ENCODE measurements around the gene DDX1. TPM values are rescaled to one million over a fixed set of nuclear protein-coding genes. Genes with fewer than 3 reads are reported as not detected.

The DDX1 gene
- total and polyA plus RNA-seq, 2 of the 4 experiments (the other 2 are of a cell fraction), result 73.6 to 74.9 TPM

DNA sequence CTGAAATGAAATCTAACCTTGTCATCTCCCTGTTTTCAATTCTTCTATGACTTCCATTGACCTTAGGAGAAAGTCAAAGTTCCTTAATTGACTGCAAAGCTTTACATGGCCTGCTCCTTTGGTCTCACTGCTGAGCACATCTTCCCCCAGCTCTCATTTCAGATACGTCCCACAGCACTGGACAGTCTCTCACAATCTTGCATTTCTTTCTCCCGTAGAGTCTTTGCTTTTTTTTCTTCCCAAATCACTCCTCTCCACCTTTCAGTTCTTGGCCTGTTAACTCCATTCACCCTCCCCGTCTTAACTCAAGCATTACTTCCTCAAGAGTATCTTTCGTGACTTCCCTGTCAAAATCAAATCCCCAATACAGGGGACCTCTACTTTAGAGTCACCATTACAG lies 67.2 kb downstream of the DDX1 start:
- no peaks in the 10 kb centered on the region for H3K36me3 ChIP-seq (ENCODE audit: control insufficient read depth, insufficient read depth, low read length)
- H3K4me3 ChIP-seq (ENCODE audit: insufficient read depth, low read depth, low read length), result no peak overlapping the region
- no peaks in the 10 kb centered on the region for H3K9me3 ChIP-seq (ENCODE audit: control insufficient read depth, insufficient read depth, low read length)
- no peaks in the 10 kb centered on the region for H3K9me1 ChIP-seq (ENCODE audit: insufficient read depth, low read length)
- H4K20me1 ChIP-seq (ENCODE audit: insufficient read depth, low read length), result no peaks in the 10 kb centered on the region
- no peak overlapping the region for H2BK120ac ChIP-seq (ENCODE audit: low read depth, low read length)
- ATAC-seq (ENCODE audit: low read depth) (no peak), DNase-seq (no peak)
- H4K91ac ChIP-seq (ENCODE audit: insufficient read depth, low read depth, low read length), result no peak overlapping the region
- no peak overlapping the region for H3K27ac ChIP-seq (ENCODE audit: insufficient read depth, low read length)
- H3K18ac ChIP-seq (ENCODE audit: low read depth, low read length), result no peak overlapping the region
- H3K27me3 ChIP-seq (ENCODE audit: control insufficient read depth, insufficient read depth, low read length), result no peaks in the 10 kb centered on the region
- no peak overlapping the region for H3K14ac ChIP-seq (replicated peaks; ENCODE audit: low read depth, low read length)
- H2AFZ ChIP-seq (replicated peaks; ENCODE audit: low read length, poor library complexity), result no peak overlapping the region
- CTCF ChIA-PET, result no interaction called here
- WGBS, 2 experiments (ENCODE audit: extremely low coverage in 2 of 2, insufficient read length in 1 of 2), result 60% methylated on average over 4 of the region's 4 CpGs; no CpG with 5 or more reads in 1 of the 2 experiments
- in situ Hi-C loops (cut with MboI; ENCODE audit: low sequenced_read_pairs), result no loop called here
- no peak overlapping the region for H4K5ac ChIP-seq (ENCODE audit: low read depth, low read length)
- no peak overlapping the region for H3K56ac ChIP-seq (ENCODE audit: extremely low read depth, insufficient read depth, low read length)
- no TSS peak for BruUV-seq (replicated peaks)
- H3K4ac ChIP-seq (ENCODE audit: low read depth, low read length), result no peak overlapping the region
- no peak overlapping the region for H2AK9ac ChIP-seq (replicated peaks; ENCODE audit: low read depth, low read length, poor library complexity)
- intact Hi-C loops (cut with micrococcal nuclease), result no loop called here
- TF ChIP-seq, protein P1, sequence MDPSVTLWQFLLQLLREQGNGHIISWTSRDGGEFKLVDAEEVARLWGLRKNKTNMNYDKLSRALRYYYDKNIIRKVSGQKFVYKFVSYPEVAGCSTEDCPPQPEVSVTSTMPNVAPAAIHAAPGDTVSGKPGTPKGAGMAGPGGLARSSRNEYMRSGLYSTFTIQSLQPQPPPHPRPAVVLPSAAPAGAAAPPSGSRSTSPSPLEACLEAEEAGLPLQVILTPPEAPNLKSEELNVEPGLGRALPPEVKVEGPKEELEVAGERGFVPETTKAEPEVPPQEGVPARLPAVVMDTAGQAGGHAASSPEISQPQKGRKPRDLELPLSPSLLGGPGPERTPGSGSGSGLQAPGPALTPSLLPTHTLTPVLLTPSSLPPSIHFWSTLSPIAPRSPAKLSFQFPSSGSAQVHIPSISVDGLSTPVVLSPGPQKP (IDR thresholded peaks at IDR 0.05; ENCODE audit: borderline replicate concordance, low read depth, low read length), result no peak
- TF ChIP-seq CHD1 (IDR thresholded peaks at IDR 0.05; ENCODE audit: low read depth, low read length) (no peak), BHLHE40 (IDR thresholded peaks at IDR 0.05; ENCODE audit: low read depth, low read length) (no peak), MXI1 (IDR thresholded peaks at IDR 0.05; ENCODE audit: borderline replicate concordance, low read depth, low read length) (no peak), SMC3 (IDR thresholded peaks at IDR 0.05; ENCODE audit: low read depth, low read length) (no peak)
- H4K8ac ChIP-seq (ENCODE audit: low read depth in 2 of 2, low read length in 2 of 2), result no peak overlapping the region
- dilution Hi-C loops (cut with HindIII; ENCODE audit: low sequenced_read_pairs, unreplicated experiment), result no loop called here
- H3K23ac ChIP-seq (ENCODE audit: low read depth, low read length), result no peak overlapping the region
- no peaks in the 10 kb centered on the region for H3K4me1 ChIP-seq (ENCODE audit: control insufficient read depth, insufficient read depth, low read length)
- no peak overlapping the region for H2AK5ac ChIP-seq (ENCODE audit: low read depth, low read length)
- H3K4me2 ChIP-seq (ENCODE audit: low read depth, low read length), result no peak overlapping the region
- no peak overlapping the region for H2BK5ac ChIP-seq (ENCODE audit: low read depth, low read length, poor library complexity, severe bottlenecking)
- no peaks in the 10 kb centered on the region for H3K79me1 ChIP-seq (ENCODE audit: low read depth in 1 of 2, low read length in 2 of 2)
- H3K9ac ChIP-seq (ENCODE audit: low read depth, low read length), result no peak overlapping the region
- no peak overlapping the region for H2BK20ac ChIP-seq (ENCODE audit: low read depth, low read length)
- POLR2A ChIA-PET (ENCODE audit: unreplicated experiment), result no interaction called here
- no peak overlapping the region for H2BK15ac ChIP-seq (ENCODE audit: low read depth, low read length)

All from IMR-90 (cell line).